Stimulated activated CD4-positive, alpha-beta T cell treated with anti-CD3 and anti-CD28 coated beads, Interleukin-15, amount 100 ng/mL, for 1 hour (primary cell): ENCODE measurements around the gene RPTOR.
"Not testable (repeated sequence)": the region's sequence is repeated elsewhere in the genome, so short reads cannot be mapped to it uniquely, and the experiment has no call there.

Experiments
- DNase-seq, 2 donors: peaks; one replicate each; pipeline ENCODE4 v3.0.0-alpha.2; 2020; ENCODE audit warnings: low read depth in 1 of 2, low spot score in 1 of 2

RPTOR gene

GRCh38 chr17:80871341-80871740 lies 326.7 kb downstream of the RPTOR start:
- no peak for DNase-seq

DNA sequence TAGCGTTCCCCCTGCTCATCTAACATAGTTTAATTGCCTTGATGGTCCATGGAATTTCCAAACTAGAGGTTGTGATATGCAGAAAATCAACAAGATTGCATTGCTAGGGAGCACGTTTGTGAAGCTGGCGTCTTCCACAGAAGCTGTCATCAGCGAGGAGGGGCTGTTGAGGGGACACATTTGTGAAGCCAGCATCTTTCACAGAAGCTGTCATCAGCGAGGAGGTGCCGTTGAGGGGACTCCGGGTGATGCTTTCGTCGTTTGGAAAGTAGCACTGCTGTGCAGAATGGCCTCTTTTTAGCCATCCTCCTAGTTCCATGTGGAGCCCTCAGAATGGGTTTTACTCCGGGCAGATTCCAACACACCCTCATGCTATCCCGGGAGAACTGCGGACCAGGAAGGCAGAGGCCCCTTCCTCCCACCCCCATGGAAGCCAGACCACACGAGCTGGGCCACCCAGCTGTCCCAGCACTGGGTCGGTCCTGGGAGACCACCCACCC lies 327.4 kb downstream of the RPTOR start:
- no peak for DNase-seq

DNA sequence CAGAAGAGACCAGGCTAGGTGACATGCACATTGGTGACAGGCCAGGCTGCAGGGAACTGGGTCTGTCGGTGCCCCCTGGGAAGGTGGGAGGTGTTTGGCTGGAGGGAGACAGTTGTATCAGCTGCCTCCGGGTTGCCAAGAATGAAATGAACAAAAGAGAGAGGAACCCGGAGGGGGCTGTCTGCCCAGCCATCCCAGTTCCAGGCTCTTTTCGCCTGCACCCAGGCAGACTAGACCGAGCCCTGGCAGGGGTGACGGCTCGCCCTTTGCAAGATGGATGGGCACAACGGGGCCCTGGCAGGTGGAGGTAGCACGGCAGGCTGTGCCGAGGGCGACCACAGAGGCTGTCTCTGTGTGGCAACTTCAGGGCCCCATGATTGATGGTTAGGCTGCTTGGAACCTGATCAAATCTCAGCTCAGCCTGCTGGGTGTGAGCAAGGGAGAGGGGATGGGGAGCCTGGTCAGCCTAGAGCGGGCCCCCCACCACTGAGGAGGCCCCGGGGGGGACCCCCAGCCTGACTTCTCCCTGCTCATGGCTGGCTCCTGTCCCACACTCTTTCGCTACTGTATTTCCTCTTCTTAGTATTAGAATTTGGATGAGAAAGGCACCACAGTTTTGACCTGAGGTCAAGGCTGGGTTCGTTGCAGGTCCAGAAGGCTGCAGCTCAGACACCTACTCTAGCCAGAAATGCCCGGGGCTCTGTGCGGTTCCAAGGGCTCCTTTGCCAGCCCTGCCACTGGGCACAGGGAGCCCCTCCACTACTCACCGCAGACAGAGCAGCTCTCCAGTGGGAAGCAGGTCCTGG lies 328.1 kb downstream of the RPTOR start:
- no peak for DNase-seq

- DNase-seq: no peak
Observed at GRCh38 chr17:80873307-80873951, 328.8 kb downstream of the RPTOR start.

- DNase-seq: no peak
Observed at GRCh38 chr17:80874866-80875445, 330.3 kb downstream of the RPTOR start.

DNA sequence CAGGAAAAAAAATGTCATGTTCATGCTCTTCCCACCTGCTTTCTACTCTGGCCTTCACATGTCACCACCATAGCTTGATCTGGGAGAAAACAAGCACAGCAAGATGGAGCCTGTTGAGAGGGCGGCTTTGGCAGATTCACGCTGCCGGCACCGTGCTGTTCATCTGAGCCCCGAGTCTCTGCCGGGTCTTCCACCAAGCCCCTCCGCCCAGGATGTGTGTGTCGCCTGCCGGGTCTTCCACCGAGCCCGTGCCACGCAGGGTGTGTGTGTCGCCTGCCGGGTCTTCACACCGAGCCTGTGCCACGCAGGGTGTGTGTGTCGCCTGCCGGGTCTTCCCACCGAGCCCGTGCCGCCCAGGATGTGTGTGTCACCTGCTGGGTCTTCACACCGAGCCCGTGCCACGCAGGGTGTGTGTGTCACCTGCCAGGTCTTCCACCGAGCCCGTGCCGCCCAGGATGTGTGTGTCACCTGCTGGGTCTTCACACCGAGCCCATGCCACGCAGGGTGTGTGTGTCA lies 330.9 kb downstream of the RPTOR start:
- not testable (repeated sequence) for DNase-seq

DNA sequence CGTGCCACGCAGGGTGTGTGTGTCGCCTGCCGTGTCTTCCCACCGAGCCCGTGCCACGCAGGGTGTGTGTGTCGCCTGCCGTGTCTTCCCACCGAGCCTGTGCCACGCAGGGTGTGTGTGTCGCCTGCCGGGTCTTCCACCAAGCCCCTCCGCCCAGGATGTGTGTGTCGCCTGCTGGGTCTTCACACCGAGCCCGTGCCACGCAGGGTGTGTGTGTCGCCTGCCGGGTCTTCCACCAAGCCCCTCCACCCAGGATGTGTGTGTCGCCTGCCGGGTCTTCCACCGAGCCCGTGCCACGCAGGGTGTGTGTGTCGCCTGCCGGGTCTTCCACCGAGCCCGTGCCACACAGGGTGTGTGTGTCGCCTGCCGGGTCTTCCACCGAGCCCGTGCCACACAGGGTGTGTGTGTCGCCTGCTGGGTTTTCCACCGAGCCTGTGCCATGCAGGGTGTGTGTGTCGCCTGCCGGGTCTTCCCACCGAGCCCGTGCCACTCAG lies 331.9 kb downstream of the RPTOR start:
- not testable (repeated sequence) for DNase-seq

GRCh38 chr17:80876950-80877728 lies 332.5 kb downstream of the RPTOR start:
- peak in 1 of 2 donors; percentile 49 for DNase-seq

DNA sequence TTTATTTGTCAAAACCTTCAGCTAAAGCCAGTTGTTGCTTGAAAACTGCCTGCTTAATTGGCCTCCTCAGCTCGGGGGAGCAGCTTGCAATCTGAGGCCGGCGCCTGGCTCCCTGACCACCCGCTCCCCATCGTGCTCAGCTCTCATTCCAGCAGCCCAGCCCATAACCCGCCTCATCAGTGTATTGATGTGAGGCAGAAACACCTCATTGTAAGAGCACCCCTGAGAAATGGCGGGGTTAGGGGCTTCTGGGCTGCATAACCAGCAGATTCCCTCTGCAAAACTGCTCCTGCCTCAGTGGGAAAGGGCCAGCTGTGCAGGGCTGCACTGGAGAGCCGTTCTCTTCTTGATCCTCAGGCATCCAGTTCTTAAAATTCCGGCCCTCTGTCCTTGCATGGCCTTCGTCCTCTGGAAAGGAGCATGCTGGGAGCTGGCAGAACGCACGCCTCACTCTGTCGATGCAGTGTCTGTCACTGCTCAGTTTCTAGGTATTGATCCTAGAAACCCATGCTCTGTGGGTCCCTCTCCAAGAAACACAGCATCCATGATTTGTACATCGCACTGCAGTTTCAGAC lies 333.2 kb downstream of the RPTOR start:
- DNase-seq: no peak

- DNase-seq: no peak
Observed at GRCh38 chr17:80878876-80879722, 334.5 kb downstream of the RPTOR start.

- no peak for DNase-seq
Observed at GRCh38 chr17:80879723-80880647, 335.3 kb downstream of the RPTOR start.

- DNase-seq: no peak
Observed at GRCh38 chr17:80880648-80880985, 336.0 kb downstream of the RPTOR start.

DNA sequence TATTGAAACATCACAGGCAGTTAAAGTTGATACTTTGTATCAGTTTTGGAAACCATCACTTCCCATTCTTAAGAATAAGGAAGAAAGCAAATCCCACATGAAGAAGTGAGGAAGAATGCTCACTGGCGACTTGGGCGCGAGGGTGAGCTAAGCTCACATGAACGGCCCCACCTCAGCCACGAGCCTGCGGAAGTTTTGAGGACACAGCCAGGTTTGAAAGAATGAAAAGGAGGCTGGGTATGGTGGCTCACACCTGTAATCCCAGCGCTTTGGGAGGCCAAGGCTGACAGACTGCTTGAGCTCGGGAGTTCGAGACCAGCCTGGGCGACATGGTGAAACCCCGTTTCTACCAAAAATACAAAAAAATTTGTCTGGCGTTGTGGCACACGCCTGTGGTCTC lies 336.7 kb downstream of the RPTOR start:
- no peak for DNase-seq

DNA sequence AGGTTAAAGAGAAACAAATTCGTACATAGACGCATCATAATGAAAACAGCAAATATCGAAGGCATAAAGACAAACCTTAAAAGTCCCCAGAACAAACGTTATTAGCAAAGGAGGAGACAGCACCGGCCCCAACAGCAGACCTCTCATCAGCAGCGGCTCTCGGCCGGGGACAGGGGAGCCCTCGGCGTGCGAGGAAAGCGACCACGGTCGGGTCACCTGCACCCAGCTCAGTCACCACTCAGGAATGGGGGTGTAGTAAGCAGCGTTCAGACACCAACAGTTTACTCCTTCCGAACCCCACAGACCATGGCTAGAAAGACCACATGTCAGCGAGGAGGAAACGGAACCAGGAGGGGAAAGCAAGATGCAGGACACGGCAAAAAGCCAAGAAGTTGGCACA lies 337.7 kb downstream of the RPTOR start:
- no peak for DNase-seq

GRCh38 chr17:80882926-80883685 lies 338.5 kb downstream of the RPTOR start:
- DNase-seq: no peak

DNA sequence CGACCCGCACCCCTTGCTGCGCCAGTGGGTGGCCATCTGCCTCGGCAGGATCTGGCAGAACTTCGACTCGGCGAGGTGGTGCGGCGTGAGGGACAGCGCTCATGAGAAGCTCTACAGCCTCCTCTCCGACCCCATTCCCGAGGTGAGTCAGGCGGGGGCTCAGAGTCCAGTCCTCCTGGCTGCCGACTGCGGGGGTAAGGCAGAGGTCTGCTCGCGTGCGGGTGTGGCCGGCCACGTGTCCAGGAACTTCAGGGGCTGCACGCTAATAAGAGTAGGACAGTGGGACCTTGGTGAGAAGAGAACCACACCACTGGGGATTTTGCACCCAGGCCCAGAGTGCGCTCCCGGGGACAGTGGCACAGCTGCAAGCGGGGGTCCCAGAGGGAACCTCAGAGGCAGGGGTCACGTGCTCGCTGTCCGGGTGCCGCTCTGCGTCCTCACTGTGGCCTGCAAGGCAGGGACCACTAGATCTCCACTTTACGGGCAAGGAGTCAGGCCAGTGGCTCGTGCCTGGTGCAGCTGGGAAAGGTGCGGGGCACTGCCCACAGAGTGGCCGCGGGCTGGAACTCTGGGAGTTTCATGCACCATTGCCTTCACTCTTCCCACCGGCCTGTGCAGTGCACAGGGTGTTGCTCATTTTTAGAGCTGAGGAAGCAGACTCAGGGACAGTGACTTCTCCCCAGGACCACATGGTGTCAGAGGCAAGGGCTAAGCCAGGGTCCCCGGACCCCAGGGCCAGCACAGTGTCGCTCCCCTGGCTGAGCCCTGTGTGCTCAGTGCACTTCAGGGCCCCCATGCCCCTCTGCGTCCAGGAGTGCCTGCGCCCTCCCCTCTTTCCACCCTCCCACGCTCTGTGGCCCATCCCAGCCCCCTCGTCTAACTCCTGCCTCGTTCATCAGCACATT lies 339.4 kb downstream of the RPTOR start:
- no peak for DNase-seq

GRCh38 chr17:80884811-80885210 lies 340.2 kb downstream of the RPTOR start:
- no peak for DNase-seq
